GM21786 (cell line): ENCODE data around the gene GNB5.
"Not testable (repeated sequence)": the region's sequence is repeated elsewhere in the genome, so short reads cannot be mapped to it uniquely, and the experiment has no call there.

Experiments used
- ATAC-seq: cut with Tn5 transposase; IDR thresholded peaks from one replicate; pipeline ENCODE4 v1.9.1; 2021; ENCODE audit not compliant: unreplicated experiment

The GNB5 gene

GRCh38 chr15:52171807-52172206 lies 19.4 kb downstream of the GNB5 start:
- no peak for ATAC-seq

- ATAC-seq: no peak
Observed at GRCh38 chr15:52171386-52171785, 19.8 kb downstream of the GNB5 start.

GRCh38 chr15:52170199-52170598 lies 21.0 kb downstream of the GNB5 start:
- ATAC-seq: not testable (repeated sequence)

- not testable (repeated sequence) for ATAC-seq
Observed at GRCh38 chr15:52165494-52166131, 25.6 kb downstream of the GNB5 start.

- ATAC-seq: no peak
Observed at GRCh38 chr15:52164631-52165265, 26.4 kb downstream of the GNB5 start.

- no peak for ATAC-seq
Observed at GRCh38 chr15:52163321-52164190, 27.6 kb downstream of the GNB5 start.

- ATAC-seq: no peak
Observed at GRCh38 chr15:52162876-52163275, 28.3 kb downstream of the GNB5 start.

GRCh38 chr15:52162260-52162659 lies 28.9 kb downstream of the GNB5 start:
- ATAC-seq: no peak

GRCh38 chr15:52161406-52161966 lies 29.7 kb downstream of the GNB5 start:
- no peak for ATAC-seq

- no peak for ATAC-seq
Observed at GRCh38 chr15:52159645-52160044, 31.5 kb downstream of the GNB5 start.

GRCh38 chr15:52158084-52158765 lies 33.0 kb downstream of the GNB5 start:
- ATAC-seq: no peak

- no peak for ATAC-seq
Observed at GRCh38 chr15:52155878-52156277, 35.3 kb downstream of the GNB5 start.

- no peak for ATAC-seq
Observed at GRCh38 chr15:52154896-52155865, 36.0 kb downstream of the GNB5 start.

GRCh38 chr15:52153900-52154895 lies 37.0 kb downstream of the GNB5 start:
- no peak for ATAC-seq

- no peak for ATAC-seq
Observed at GRCh38 chr15:52151353-52151752, 39.8 kb downstream of the GNB5 start.

- ATAC-seq: no peak
Observed at GRCh38 chr15:52150871-52151270, 40.3 kb downstream of the GNB5 start.

- no peak for ATAC-seq
Observed at GRCh38 chr15:52150043-52150825, 41.0 kb downstream of the GNB5 start.

- ATAC-seq: no peak
Observed at GRCh38 chr15:52148403-52148802, 42.8 kb downstream of the GNB5 start.
